Stimulated activated CD4-positive, alpha-beta T cell treated with anti-CD3 and anti-CD28 coated beads, Interleukin-1b, Interleukin-23, amount 100 ng/mL, for 1 hour (primary cell): Measurements from ENCODE around the gene PICK1.

Experiments
- DNase-seq, 2 donors: peaks; one replicate each; pipeline ENCODE4 v3.0.0-alpha.2; 2020; ENCODE audit warnings: low read depth in 2 of 2

The PICK1 gene

GRCh38 chr22:38049812-38050619, 7.2 kb upstream of the PICK1 start:
- DNase-seq: no peak

DNA sequence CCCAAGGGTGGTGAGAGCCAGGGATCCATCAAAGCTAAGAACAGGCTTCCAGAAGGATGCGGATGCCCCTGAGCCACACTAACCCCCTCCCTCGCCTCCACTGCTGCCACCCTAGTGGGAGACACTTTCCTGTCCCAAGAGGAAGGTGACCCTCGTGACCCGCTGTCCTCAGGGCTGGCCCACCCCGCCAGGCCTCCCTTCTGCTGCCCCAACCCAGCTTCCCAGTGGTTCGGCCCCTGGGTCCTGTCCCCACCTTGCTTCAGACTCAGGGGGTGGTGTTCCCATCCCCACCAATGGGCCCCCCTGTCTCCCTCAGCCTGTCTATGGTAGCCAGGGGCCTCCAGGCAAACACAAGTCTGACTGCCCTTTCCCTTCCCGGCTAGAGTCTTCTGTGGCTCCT, 6.5 kb upstream of the PICK1 start:
- no peak for DNase-seq

DNA sequence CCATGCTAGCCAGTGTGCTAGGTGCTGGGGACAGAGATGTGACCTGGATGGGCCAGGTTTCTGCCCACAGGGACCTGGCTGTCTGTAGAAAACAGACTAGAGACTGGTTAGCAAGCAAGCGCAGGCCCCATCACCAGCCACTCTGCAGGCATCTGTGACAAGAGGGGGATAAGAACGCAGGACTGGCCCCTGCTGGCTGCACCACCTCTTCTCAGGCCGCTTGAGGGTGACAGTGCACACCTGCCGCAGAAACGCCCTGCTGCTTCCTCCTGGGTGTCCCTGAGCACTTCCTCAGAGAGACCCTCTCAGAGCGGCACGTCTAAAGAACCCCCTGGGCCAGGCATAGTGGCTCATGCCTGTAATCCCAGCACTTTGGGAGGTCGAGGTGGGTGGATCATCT, 5.9 kb upstream of the PICK1 start:
- no peak for DNase-seq

DNA sequence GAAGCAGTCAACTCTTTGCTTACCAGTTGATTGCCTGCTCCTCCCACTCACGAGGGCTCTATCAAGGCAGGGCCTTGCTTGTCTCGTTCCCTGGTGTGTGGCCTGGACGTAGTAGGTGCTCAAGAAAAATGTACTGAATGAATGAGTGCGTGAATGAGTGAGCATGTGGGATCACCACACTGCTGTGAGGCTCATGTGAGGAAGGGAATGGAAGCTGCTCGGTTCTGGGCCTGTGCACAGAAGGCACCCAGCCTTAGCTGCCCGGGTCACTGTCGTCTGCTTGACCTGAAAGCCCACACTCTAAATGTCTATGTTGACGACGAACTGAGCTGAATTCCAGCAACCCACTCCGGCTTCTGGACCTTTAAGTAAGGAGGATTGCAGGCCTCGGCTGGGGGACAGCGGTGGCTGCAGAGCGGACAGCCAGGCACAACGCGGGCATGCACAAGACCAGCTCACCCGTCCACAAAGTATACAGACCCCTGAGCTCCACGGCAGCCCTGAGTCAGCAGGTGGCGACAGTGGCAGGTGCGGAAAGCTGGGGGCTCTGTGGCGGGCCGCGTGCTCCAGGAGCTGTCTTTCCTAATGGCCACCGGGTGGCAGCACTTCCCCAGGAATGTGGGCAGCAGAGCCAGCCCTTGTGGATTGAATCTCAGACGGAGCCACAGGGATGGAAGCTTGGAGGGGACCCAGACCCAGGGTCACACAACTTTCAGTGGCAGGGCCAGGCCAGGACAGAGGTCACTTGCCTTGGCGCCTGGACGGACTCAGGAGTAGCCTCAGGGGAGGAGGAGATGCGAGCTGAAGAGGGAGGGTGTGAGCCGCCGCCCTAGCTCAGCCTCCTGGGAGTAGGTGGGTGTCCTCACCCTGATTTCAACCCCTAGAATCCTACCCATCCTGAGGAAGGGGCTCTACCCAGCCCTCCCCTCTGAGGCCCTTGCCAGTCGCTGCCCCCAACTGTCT, 5.0 kb upstream of the PICK1 start:
- peak; percentile 46 to 51 for DNase-seq

- DNase-seq: no peak
Observed at GRCh38 chr22:38062791-38063190, 5.6 kb downstream of the PICK1 start.

DNA sequence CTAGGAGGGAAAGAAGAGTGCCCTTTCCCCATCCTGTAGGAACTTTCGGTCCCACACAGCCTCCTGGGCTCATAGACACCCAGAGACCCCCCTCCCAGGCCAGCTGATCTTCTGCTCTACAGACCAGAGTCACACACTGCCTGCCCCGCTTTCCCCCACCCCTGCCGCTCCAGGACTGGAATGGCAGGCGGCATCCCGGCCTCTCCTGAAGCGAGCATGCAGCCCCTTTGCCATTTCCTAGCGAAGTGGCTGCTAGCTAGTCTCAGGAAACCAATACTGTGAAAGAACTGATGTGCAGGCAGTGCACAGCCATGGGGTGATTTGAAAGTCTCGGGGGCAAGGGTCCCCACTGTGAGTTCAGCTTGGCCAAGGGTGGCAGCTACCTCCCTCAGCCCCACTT, 8.3 kb downstream of the PICK1 start:
- DNase-seq: no peak

DNA sequence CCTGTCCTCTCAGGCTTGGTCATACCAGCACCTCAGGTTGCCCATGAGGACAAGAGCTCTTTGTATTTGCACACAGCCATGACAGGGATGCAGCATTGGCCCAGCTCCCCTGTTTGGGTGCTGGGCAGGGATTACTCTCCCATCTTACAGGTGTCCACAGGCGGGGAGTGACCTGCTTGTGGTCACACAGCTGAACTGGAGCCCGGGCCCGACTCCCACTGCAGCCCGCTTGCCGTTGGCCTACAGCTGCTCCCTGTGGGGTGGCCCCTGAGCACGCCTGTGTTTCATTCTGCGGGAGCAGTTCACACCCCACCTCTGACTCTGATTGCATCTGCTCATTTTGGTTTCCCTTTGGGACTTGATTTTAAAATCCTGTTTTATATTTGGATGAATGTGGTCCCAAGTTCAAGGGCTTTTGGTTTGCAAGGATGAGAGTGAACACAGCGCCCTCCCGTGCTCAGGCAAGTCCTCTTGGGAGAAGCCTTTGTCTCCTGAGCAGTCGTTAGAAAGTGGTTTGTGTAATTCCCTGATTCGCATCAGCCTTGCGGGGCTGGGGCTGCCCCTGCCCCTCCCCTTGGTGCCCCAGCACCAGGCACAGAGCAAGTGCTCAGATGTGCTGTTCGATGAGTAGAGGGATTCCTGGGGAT, 9.3 kb downstream of the PICK1 start:
- DNase-seq: no peak

GRCh38 chr22:38067028-38067415, 9.8 kb downstream of the PICK1 start:
- no peak for DNase-seq

- no peak for DNase-seq
Observed at GRCh38 chr22:38067761-38068360, 10.7 kb downstream of the PICK1 start.

GRCh38 chr22:38068641-38069371, 11.6 kb downstream of the PICK1 start:
- no peak for DNase-seq

GRCh38 chr22:38069372-38070249, 12.4 kb downstream of the PICK1 start:
- DNase-seq: no peak

DNA sequence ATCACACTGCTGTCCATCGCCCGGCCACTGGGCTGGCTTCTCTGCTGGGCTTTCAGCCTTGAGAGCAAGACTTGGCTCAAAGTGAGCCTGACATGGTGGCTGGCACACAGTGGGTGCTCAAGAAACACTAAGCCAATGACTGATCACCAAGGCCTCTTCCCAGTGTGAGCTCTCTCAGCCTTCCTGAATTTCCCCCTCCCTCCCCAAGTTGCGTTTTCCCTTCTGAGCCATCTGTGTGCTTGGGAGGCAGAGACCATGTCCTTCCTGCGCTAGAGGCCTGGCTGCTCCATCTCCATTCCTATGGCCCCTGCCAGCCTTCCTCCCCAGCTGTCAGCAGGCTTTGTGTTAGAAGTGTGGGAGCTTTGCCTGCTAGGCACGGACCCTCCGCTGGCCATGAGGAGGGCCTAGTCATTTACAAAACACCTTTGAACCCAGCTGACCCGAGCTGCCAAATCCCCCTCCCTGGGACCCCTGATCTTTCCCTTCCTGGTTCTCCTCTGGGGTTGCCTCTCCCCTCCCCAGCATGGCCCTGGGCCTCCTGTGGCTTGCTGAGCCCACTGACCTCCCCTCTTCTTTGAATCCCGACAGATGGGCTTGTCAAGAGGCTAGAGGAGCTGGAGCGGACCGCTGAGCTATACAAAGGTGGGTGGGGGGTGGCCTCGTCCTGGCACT, 13.2 kb downstream of the PICK1 start:
- no peak for DNase-seq

- no peak for DNase-seq
Observed at GRCh38 chr22:38071421-38072321, 14.5 kb downstream of the PICK1 start.

DNA sequence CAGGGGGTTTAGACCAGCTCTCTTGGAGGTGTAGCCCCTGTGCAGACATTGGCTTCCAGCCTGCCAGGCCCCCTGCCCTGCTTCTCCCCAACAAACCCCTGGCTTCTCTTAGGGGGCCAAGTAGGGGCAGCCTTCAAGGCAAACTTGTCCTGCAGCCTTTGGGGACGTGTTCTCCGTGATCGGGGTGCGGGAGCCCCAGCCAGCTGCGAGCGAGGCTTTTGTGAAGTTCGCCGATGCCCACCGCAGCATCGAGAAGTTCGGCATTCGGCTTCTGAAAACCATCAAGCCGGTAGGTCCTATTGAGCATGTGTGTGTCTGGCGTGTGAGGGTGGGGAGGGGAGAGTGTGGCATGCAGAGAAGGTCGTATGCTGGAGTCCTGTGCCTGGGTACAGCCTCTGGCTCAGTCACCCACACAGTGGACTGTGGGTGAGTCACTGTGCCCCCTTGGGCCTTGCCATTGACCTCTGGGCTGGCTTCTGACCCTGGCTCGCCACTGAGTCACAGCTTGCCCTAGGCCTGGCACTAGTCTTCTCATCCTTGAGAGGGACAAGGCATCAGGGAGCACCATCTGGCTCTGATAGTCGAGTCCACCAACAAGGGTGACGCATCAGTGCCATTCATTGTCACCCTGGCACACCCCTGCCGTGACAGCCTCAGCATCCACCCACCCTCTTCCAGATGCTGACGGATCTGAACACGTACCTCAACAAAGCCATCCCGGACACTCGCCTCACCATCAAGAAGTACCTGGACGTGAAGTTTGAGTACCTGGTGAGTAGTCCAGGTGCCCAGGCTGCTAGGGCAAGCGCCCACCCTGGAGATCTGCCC, 15.3 kb downstream of the PICK1 start:
- DNase-seq: no peak

- DNase-seq: no peak
Observed at GRCh38 chr22:38073150-38074130, 16.2 kb downstream of the PICK1 start.
